ENCODE measurements around the gene PAK6.

DNA sequence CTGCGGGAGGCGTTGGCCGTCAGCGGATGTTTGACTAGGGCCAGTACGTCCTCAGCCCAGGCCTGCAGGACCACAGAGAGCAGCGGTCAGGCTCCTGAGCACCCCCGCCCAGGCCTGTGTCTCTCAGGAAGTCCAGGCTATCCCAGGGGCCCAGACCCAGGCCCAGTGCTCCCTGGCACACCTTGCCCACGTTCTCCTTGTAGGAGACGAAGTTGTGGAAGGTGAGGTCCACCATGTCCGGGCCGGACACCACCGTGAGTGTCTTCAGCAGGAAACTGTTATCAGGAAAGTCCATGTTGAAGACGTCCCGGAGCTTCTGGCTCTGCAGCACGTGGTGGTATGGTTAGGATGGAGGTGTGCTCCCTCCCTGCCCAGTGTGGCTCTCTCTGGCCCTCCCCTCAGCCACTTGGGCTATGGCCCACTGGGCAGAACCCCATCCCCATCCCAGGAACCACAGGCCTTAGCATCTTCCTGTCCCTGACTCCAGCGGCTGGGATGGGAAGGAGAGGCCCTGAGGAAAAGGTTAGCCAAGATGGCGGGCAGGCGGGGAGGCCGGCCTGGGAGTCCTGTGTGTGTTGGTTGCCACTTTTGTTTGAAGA is 63.5 kb downstream of the PAK6 start:
- TF ChIP-seq, protein P1, sequence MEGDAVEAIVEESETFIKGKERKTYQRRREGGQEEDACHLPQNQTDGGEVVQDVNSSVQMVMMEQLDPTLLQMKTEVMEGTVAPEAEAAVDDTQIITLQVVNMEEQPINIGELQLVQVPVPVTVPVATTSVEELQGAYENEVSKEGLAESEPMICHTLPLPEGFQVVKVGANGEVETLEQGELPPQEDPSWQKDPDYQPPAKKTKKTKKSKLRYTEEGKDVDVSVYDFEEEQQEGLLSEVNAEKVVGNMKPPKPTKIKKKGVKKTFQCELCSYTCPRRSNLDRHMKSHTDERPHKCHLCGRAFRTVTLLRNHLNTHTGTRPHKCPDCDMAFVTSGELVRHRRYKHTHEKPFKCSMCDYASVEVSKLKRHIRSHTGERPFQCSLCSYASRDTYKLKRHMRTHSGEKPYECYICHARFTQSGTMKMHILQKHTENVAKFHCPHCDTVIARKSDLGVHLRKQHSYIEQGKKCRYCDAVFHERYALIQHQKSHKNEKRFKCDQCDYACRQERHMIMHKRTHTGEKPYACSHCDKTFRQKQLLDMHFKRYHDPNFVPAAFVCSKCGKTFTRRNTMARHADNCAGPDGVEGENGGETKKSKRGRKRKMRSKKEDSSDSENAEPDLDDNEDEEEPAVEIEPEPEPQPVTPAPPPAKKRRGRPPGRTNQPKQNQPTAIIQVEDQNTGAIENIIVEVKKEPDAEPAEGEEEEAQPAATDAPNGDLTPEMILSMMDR (IDR thresholded peaks at IDR 0.05): no peak
- no peak for TF ChIP-seq POLR2A (IDR thresholded peaks at IDR 0.05)

Measured in heart left ventricle (tissue), 13 donors.